Mucosa of stomach (tissue), 1 donor: ENCODE results near the gene TUBA4A.

Source experiments
- H3K27me3 ChIP-seq: one replicate; pipeline ENCODE4 v1.7.0; 2013; ENCODE audit warnings: mild to moderate bottlenecking, low read length; ENCODE audit not compliant: control insufficient read depth, insufficient read depth
- H3K36me3 ChIP-seq: one replicate; pipeline ENCODE4 v1.7.0; 2013; ENCODE audit warnings: low read length; ENCODE audit not compliant: control insufficient read depth, insufficient read depth
- H3K4me1 ChIP-seq: one replicate; pipeline ENCODE4 v1.7.0; 2013; ENCODE audit warnings: mild to moderate bottlenecking, low read length; ENCODE audit not compliant: control insufficient read depth, insufficient read depth
- H3K4me3 ChIP-seq: one replicate; pipeline ENCODE4 v1.7.0; 2013; ENCODE audit warnings: low read length
- H3K9ac ChIP-seq: one replicate; pipeline ENCODE4 v1.7.0; 2013; ENCODE audit warnings: mild to moderate bottlenecking, low read length, moderate library complexity
- H3K9me3 ChIP-seq: one replicate; pipeline ENCODE4 v1.7.0; 2013; ENCODE audit warnings: mild to moderate bottlenecking, low read length, moderate library complexity; ENCODE audit not compliant: control insufficient read depth
- donor health status: Pancreatic carcinoma.

TUBA4A gene

GRCh38 chr2:219253753-219254589, at the start of gene TUBA4A:
Gene TUBA4A, minus strand, starts transcription at chr2:219253918. Its CDS starts 60 bp downstream, at chr2:219253858.
- Histone ChIP-seq H3K36me3 (no peaks in the 10 kb centered on the region), H3K9me3 (no peaks in the 10 kb centered on the region), H3K4me1 (peaks cover 45% of the 10 kb centered on the region), H3K4me3 (peak within 1 kb of the TSS; percentile 88), H3K9ac (peak within 1 kb of the TSS; percentile 83), H3K27me3 (peaks cover 22% of the 10 kb centered on the region)

- no peaks in the 10 kb centered on the region for H3K36me3 ChIP-seq
- peaks cover 33% of the 10 kb centered on the region for H3K27me3 ChIP-seq
- H3K4me3 ChIP-seq: no peak overlapping the region
- peaks cover 6% of the 10 kb centered on the region for H3K4me1 ChIP-seq
- no peaks in the 10 kb centered on the region for H3K9me3 ChIP-seq
- no peak overlapping the region for H3K9ac ChIP-seq
These were observed 48.8 kb upstream of the TUBA4A start for GRCh38 chr2:219302412-219302968.

GRCh38 chr2:219300022-219300421, 46.3 kb upstream of the TUBA4A start:
- H3K9me3 ChIP-seq: no peaks in the 10 kb centered on the region
- H3K9ac ChIP-seq: no peak overlapping the region
- peaks cover 9% of the 10 kb centered on the region for H3K4me1 ChIP-seq
- no peak overlapping the region for H3K4me3 ChIP-seq
- H3K36me3 ChIP-seq: no peaks in the 10 kb centered on the region
- H3K27me3 ChIP-seq: peaks cover 35% of the 10 kb centered on the region

- H3K36me3 ChIP-seq: no peaks in the 10 kb centered on the region
- no peaks in the 10 kb centered on the region for H3K9me3 ChIP-seq
- H3K4me1 ChIP-seq: peaks cover 15% of the 10 kb centered on the region
- peaks cover 37% of the 10 kb centered on the region for H3K27me3 ChIP-seq
- no peak overlapping the region for H3K4me3 ChIP-seq
- no peak overlapping the region for H3K9ac ChIP-seq
These were observed 45.6 kb upstream of the TUBA4A start for GRCh38 chr2:219299372-219299760.

GRCh38 chr2:219298759-219299371, 45.1 kb upstream of the TUBA4A start:
- Histone ChIP-seq H3K27me3 (peaks cover 42% of the 10 kb centered on the region), H3K9me3 (no peaks in the 10 kb centered on the region), H3K36me3 (no peaks in the 10 kb centered on the region), H3K4me1 (peaks cover 20% of the 10 kb centered on the region), H3K9ac (no peak overlapping the region), H3K4me3 (no peak overlapping the region)

- Histone ChIP-seq H3K9me3 (no peaks in the 10 kb centered on the region), H3K4me3 (no peak overlapping the region), H3K9ac (no peak overlapping the region), H3K4me1 (peaks cover 20% of the 10 kb centered on the region), H3K36me3 (no peaks in the 10 kb centered on the region), H3K27me3 (peaks cover 43% of the 10 kb centered on the region)
These were observed 44.2 kb upstream of the TUBA4A start for GRCh38 chr2:219297766-219298456.

- no peak overlapping the region for H3K9ac ChIP-seq
- no peak overlapping the region for H3K4me3 ChIP-seq
- peaks cover 34% of the 10 kb centered on the region for H3K27me3 ChIP-seq
- peaks cover 20% of the 10 kb centered on the region for H3K4me1 ChIP-seq
- no peaks in the 10 kb centered on the region for H3K36me3 ChIP-seq
- no peaks in the 10 kb centered on the region for H3K9me3 ChIP-seq
These were observed 43.1 kb upstream of the TUBA4A start for GRCh38 chr2:219296631-219297391.

- Histone ChIP-seq H3K4me1 (peaks cover 20% of the 10 kb centered on the region), H3K27me3 (peaks cover 29% of the 10 kb centered on the region), H3K9ac (no peak overlapping the region), H3K36me3 (no peaks in the 10 kb centered on the region), H3K4me3 (no peak overlapping the region), H3K9me3 (no peaks in the 10 kb centered on the region)
These were observed 42.4 kb upstream of the TUBA4A start for GRCh38 chr2:219296142-219296541.

GRCh38 chr2:219294356-219295351, 40.9 kb upstream of the TUBA4A start:
- peaks cover 20% of the 10 kb centered on the region for H3K27me3 ChIP-seq
- no peaks in the 10 kb centered on the region for H3K36me3 ChIP-seq
- H3K9ac ChIP-seq: peak overlapping the region; percentile 73
- H3K4me3 ChIP-seq: peak overlapping the region; percentile 50
- peaks cover 21% of the 10 kb centered on the region for H3K4me1 ChIP-seq
- H3K9me3 ChIP-seq: no peaks in the 10 kb centered on the region

GRCh38 chr2:219293736-219294231, 40.1 kb upstream of the TUBA4A start:
- no peak overlapping the region for H3K4me3 ChIP-seq
- peaks cover 16% of the 10 kb centered on the region for H3K27me3 ChIP-seq
- no peaks in the 10 kb centered on the region for H3K36me3 ChIP-seq
- peak overlapping the region; percentile 73 for H3K9ac ChIP-seq
- no peaks in the 10 kb centered on the region for H3K9me3 ChIP-seq
- H3K4me1 ChIP-seq: peaks cover 23% of the 10 kb centered on the region
